Prostate gland (tissue), 2 donors: ENCODE measurements around the gene TAF3. TPM values are rescaled to one million over a fixed set of nuclear protein-coding genes. Genes with fewer than 3 reads are reported as not detected.
"Not testable (repeated sequence)": the region's sequence is repeated elsewhere in the genome, so short reads cannot be mapped to it uniquely, and the experiment has no call there.

ENCODE experiments used
- DNase-seq: peaks from one replicate; pipeline ENCODE4 v3.0.0-alpha.2; 2019; ENCODE audit warnings: low spot score
- H3K27ac ChIP-seq, 2 donors: fragments of 200-600 bp; sonication (generic); 2 replicates each; pipeline ENCODE4 v1.5.1; 2017 to 2019
- H3K27me3 ChIP-seq: fragments of 200-600 bp; sonication (generic); replicated peaks from 2 replicates; pipeline ENCODE4 v1.5.1; 2019; ENCODE audit not compliant: insufficient read depth
- H3K36me3 ChIP-seq, 2 donors: fragments of 200-600 bp; sonication (generic); 1 replicate in 1 of 2; 2 replicates in 1 of 2; pipeline versions ENCODE4 v1.5.1 to v1.8.1; 2017 to 2019
- H3K4me1 ChIP-seq: fragments of 200-600 bp; sonication (generic); replicated peaks from 2 replicates; pipeline ENCODE4 v1.5.1; 2019
- H3K4me3 ChIP-seq, 2 donors: fragments of 200-600 bp; sonication (generic); 2 replicates each; pipeline ENCODE4 v1.5.1; 2017 to 2019
- H3K9me3 ChIP-seq: fragments of 200-600 bp; sonication (generic); 2 replicates; pipeline ENCODE4 v1.5.1; 2017
- CTCF ChIP-seq, 4 experiments: fragments of 200-600 bp in 2 of 4; fragments of 450-650 bp in 2 of 4; sonication (generic) in 2 of 4; IDR thresholded peaks; 1 replicate in 3 of 4; 2 replicates in 1 of 4; pipeline ENCODE4 v1.5.1; 2016 to 2019; ENCODE audit warnings: antibody characterized with exemption in 4 of 4, mild to moderate bottlenecking in 2 of 4, moderate library complexity in 2 of 4
- POLR2A ChIP-seq: fragments of 450-650 bp; IDR thresholded peaks from one replicate; pipeline ENCODE4 v1.6.1; 2016; ENCODE audit warnings: antibody characterized with exemption, mild to moderate bottlenecking
- POLR2AphosphoS5 ChIP-seq: sonication (generic); formaldehyde crosslinking; IDR thresholded peaks from one replicate; pipeline ENCODE4 v1.6.1; 2017; ENCODE audit warnings: antibody characterized with exemption
- WGBS: methylation state at CpG from one replicate; pipeline ENCODE4 v1.1.5; 2018; 5-methylcytosine and 5-hydroxymethylcytosine counted together
- intact Hi-C: fragments of 100-400 bp; cut with DNase I; formaldehyde crosslinking; loops from one replicate; pipeline ENCODE4 v1.14.2; 2022
- total RNA-seq, 2 donors: library from RNA; depleted of rRNA; stranded (reverse); fragments of >200 nt; gene quantifications; one replicate each; pipeline ENCODE4 v1.1.0, GENCODE V29; 2016

TAF3 gene
- 10 to 100 TPM in 1 of 2 donors, 1 to 10 TPM in 1; 4.4 to 20.2 TPM for total RNA-seq

GRCh38 chr10:7818295-7819120, at the start of gene TAF3:
Gene TAF3 (plus strand): TSS chr10:7818505. CDS start chr10:7818710, 205 bp downstream.
- Histone ChIP-seq H3K27ac (peak within 1 kb of the TSS; percentile 61 to 73), H3K4me1 (no peaks in the 10 kb centered on the region), H3K9me3 (no peaks in the 10 kb centered on the region), H3K4me3 (peak within 1 kb of the TSS; percentile 97 to 99), H3K36me3 (no peaks in the 10 kb centered on the region), H3K27me3 (no peaks in the 10 kb centered on the region)
- DNase-seq: peak; percentile 86
- WGBS: under 1% methylated on average over 77 of the region's 77 CpGs
- TF ChIP-seq POLR2A (peak; percentile 33), CTCF (IDR thresholded peaks at IDR 0.05) (peak in 1 of 4 experiments; percentile 27), POLR2AphosphoS5 (peak; percentile 97)
- intact Hi-C loops: no loop called here

GRCh38 chr10:7773845-7774801, 44.2 kb upstream of the TAF3 start:
- peaks cover 0 to 3% of the 10 kb centered on the region in 2 donors for H3K36me3 ChIP-seq
- intact Hi-C loops: no loop called here
- peak; percentile 88 for DNase-seq
- TF ChIP-seq POLR2AphosphoS5: peak; percentile 66
- no peak for TF ChIP-seq CTCF (IDR thresholded peaks at IDR 0.05)
- no peak for TF ChIP-seq POLR2A
- H3K27ac ChIP-seq: no peak overlapping the region
- no peaks in the 10 kb centered on the region for H3K27me3 ChIP-seq
- H3K4me1 ChIP-seq: no peaks in the 10 kb centered on the region
- no peaks in the 10 kb centered on the region for H3K9me3 ChIP-seq
- no peak overlapping the region for H3K4me3 ChIP-seq
- WGBS: 41% methylated on average over 10 of the region's 10 CpGs

GRCh38 chr10:7776777-7777176, 41.5 kb upstream of the TAF3 start:
- DNase-seq: no peak
- H3K27me3 ChIP-seq: no peaks in the 10 kb centered on the region
- no peaks in the 10 kb centered on the region for H3K9me3 ChIP-seq
- no peak overlapping the region for H3K27ac ChIP-seq
- no peak for TF ChIP-seq CTCF (IDR thresholded peaks at IDR 0.05)
- TF ChIP-seq POLR2A: no peak
- TF ChIP-seq POLR2AphosphoS5: no peak
- intact Hi-C loops: no loop called here
- 97% methylated on average over 2 of the region's 2 CpGs for WGBS
- H3K4me3 ChIP-seq: no peak overlapping the region
- no peaks in the 10 kb centered on the region for H3K4me1 ChIP-seq
- peaks cover 0 to 3% of the 10 kb centered on the region in 2 donors for H3K36me3 ChIP-seq

GRCh38 chr10:7782194-7782593, 36.1 kb upstream of the TAF3 start:
- H3K4me3 ChIP-seq, H3K27me3 ChIP-seq, H3K9me3 ChIP-seq, intact Hi-C loops, H3K27ac ChIP-seq, DNase-seq, H3K36me3 ChIP-seq, H3K4me1 ChIP-seq: not testable (repeated sequence)
- WGBS: 96% methylated on average over 6 of the region's 6 CpGs

GRCh38 chr10:7786430-7786829, 31.9 kb upstream of the TAF3 start:
- TF ChIP-seq CTCF (IDR thresholded peaks at IDR 0.05): no peak
- no peak for TF ChIP-seq POLR2A
- TF ChIP-seq POLR2AphosphoS5: no peak
- intact Hi-C loops: no loop called here
- Histone ChIP-seq H3K27ac (no peak overlapping the region), H3K4me1 (no peaks in the 10 kb centered on the region), H3K36me3 (no peaks in the 10 kb centered on the region), H3K27me3 (no peaks in the 10 kb centered on the region), H3K9me3 (no peaks in the 10 kb centered on the region), H3K4me3 (no peak overlapping the region)
- 77% methylated on average over 3 of the region's 3 CpGs for WGBS
- no peak for DNase-seq
